Spinal cord (tissue), 10 donors: ENCODE measurements around the gene IL26. TPM values are rescaled to one million over a fixed set of nuclear protein-coding genes. Genes with fewer than 3 reads are reported as not detected.

Experiments used
- DNase-seq, 6 donors: peaks; one replicate each; pipeline versions ENCODE4 v3.0.0 to v3.0.0-alpha.2; 2013 to 2015; ENCODE audit warnings: low spot score in 6 of 6, low read depth in 4 of 6
- H3K27ac ChIP-seq: one replicate; pipeline ENCODE4 v1.5.1; 2013; ENCODE audit warnings: low read depth, low read length, control low read depth
- H3K27me3 ChIP-seq: one replicate; pipeline ENCODE4 v1.6.1; 2013; ENCODE audit warnings: low read length; ENCODE audit not compliant: control insufficient read depth, insufficient read depth
- H3K36me3 ChIP-seq: one replicate; pipeline ENCODE4 v1.6.1; 2013; ENCODE audit warnings: low read length; ENCODE audit not compliant: control insufficient read depth, insufficient read depth
- H3K4me1 ChIP-seq: one replicate; pipeline ENCODE4 v1.6.1; 2013; ENCODE audit warnings: low read length; ENCODE audit not compliant: control insufficient read depth, insufficient read depth
- H3K4me3 ChIP-seq: one replicate; pipeline ENCODE4 v1.5.1; 2013; ENCODE audit warnings: low read depth, low read length, control low read depth
- H3K9me3 ChIP-seq: one replicate; pipeline ENCODE4 v1.6.1; 2013; ENCODE audit warnings: low read length; ENCODE audit not compliant: control insufficient read depth, insufficient read depth
- WGBS: methylation state at CpG from one replicate; pipeline ENCODE4 v1.1.5; 2013; ENCODE audit warnings: missing lambda C conversion rate; ENCODE audit not compliant: insufficient coverage; 5-methylcytosine and 5-hydroxymethylcytosine counted together
- long read RNA-seq, 4 donors: transcript quantifications; one replicate each; lab custom pipeline, GENCODE V29; 2026
- polyA plus RNA-seq, 2 donors: library from polyadenylated mRNA; unstranded; fragments of 120-200 nt; gene quantifications; one replicate each; pipeline ENCODE4 v1.2.1, GENCODE V29; 2013; ENCODE audit not compliant: insufficient read length in 2 of 2
- total RNA-seq, 2 donors: library from RNA; depleted of rRNA in 1 of 2; stranded (reverse); fragments of 120-200 nt in 1 of 2; fragments of >200 nt in 1 of 2; gene quantifications; one replicate each; pipeline versions ENCODE4 v1.2.3 to v1.2.4, GENCODE V29; 2013 to 2014
- donor health status: healthy.

The IL26 gene
- total RNA-seq (under 1 TPM in 1 of 2 donors, not detected in 1; 0.11 TPM), polyA plus RNA-seq (not detected)
- long read RNA-seq, donor 1: 0 reads
- long read RNA-seq, donor 2: 0 reads
- long read RNA-seq, donor 3: 0 reads
- long read RNA-seq, donor 4: 0 reads

- Histone ChIP-seq H3K4me1 (no peaks in the 10 kb centered on the region), H3K27me3 (no peaks in the 10 kb centered on the region), H3K36me3 (no peaks in the 10 kb centered on the region), H3K4me3 (no peak within 1 kb of the TSS), H3K9me3 (no peaks in the 10 kb centered on the region), H3K27ac (no peak within 1 kb of the TSS)
- no peak for DNase-seq
- WGBS: 87% methylated on average over 3 of the region's 8 CpGs
Observed at GRCh38 chr12:68225576-68226476, at the start of gene IL26. Gene IL26 (minus strand): TSS chr12:68225810. CDS start chr12:68225756, 54 bp downstream.

DNA sequence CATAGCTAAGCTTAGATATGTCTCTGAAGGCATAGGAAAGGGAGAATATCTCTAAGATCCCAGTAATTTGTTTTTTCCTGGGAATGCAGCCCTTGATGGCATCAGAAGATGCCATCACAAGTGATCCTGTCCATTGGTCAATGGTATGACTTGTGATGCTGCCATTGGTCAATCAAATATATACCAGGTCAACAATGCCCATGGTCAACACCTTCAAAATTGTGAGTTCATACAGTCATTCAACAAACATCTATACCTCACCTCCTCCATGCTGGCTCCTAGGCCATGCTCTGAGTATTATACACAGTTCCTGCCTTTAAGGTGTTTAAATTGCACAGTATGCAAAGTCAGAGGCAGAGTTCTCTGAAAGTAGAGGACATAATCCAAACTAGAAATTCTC is 47.1 kb upstream of the IL26 start:
- Histone ChIP-seq H3K9me3 (no peaks in the 10 kb centered on the region), H3K27ac (no peak overlapping the region), H3K4me3 (no peak overlapping the region), H3K27me3 (no peaks in the 10 kb centered on the region), H3K4me1 (no peaks in the 10 kb centered on the region), H3K36me3 (no peaks in the 10 kb centered on the region)
- no peak for DNase-seq

DNA sequence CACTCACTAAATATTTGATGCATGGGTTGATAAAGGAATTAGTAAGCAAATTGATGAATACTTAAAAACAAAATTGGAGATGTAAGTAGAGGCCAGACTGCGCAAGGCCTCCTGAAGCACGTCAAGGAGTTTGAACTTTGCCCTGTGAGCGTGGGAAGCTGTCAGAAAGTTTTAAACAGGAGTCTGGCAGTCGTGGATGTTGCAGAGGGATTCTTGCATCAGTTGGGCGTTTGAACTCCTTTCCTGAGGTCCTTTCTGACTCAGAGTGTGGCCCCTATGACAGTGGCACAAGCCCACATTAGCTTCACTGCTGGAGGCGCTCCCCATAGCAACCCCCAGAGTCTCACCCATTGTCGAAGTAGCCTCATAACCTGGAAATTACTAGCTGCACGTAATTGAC is 45.7 kb upstream of the IL26 start:
- Histone ChIP-seq H3K4me3 (no peak overlapping the region), H3K36me3 (no peaks in the 10 kb centered on the region), H3K27ac (no peak overlapping the region), H3K4me1 (no peaks in the 10 kb centered on the region), H3K9me3 (no peaks in the 10 kb centered on the region), H3K27me3 (no peaks in the 10 kb centered on the region)
- WGBS: 56% methylated on average over 6 of the region's 8 CpGs
- no peak for DNase-seq

DNA sequence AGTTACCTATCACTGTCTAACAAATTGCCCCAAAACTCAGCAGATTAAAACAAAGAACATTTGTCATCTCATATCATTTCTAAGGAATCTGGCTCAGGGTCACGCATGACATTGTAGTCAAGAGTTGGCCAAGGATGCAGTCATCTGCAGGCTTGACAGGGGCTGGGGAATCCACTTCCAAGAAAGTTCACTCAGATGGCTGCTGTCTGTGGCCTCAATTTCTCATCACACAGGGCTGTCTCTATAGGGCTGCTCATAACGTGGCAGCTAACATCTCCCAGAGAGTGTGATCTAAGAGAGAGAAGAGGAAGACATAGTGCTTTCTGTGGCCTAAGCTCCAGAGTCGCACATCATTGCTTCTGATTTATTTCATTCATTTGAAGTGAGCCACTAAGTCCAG is 44.7 kb upstream of the IL26 start:
- Histone ChIP-seq H3K36me3 (no peaks in the 10 kb centered on the region), H3K9me3 (no peaks in the 10 kb centered on the region), H3K4me3 (no peak overlapping the region), H3K4me1 (no peaks in the 10 kb centered on the region), H3K27me3 (no peaks in the 10 kb centered on the region), H3K27ac (no peak overlapping the region)
- WGBS: 100% methylated on average over 1 of the region's 3 CpGs
- DNase-seq: no peak

GRCh38 chr12:68269779-68270178 is 44.2 kb upstream of the IL26 start:
- H3K4me1 ChIP-seq: no peaks in the 10 kb centered on the region
- no peak overlapping the region for H3K27ac ChIP-seq
- WGBS: 89% methylated on average over 2 of the region's 2 CpGs
- no peaks in the 10 kb centered on the region for H3K36me3 ChIP-seq
- no peak for DNase-seq
- no peaks in the 10 kb centered on the region for H3K9me3 ChIP-seq
- no peaks in the 10 kb centered on the region for H3K27me3 ChIP-seq
- no peak overlapping the region for H3K4me3 ChIP-seq

GRCh38 chr12:68268967-68269366 is 43.4 kb upstream of the IL26 start:
- H3K27ac ChIP-seq: no peak overlapping the region

GRCh38 chr12:68267892-68268396 is 42.3 kb upstream of the IL26 start:
- no peak overlapping the region for H3K27ac ChIP-seq
- DNase-seq: no peak
- 17% methylated on average over 1 of the region's 6 CpGs for WGBS
- H3K4me1 ChIP-seq: no peaks in the 10 kb centered on the region
- H3K9me3 ChIP-seq: no peaks in the 10 kb centered on the region
- H3K4me3 ChIP-seq: no peak overlapping the region
- H3K36me3 ChIP-seq: no peaks in the 10 kb centered on the region
- no peaks in the 10 kb centered on the region for H3K27me3 ChIP-seq

More at GRCh38 chr12:68268967-68269366, 43.4 kb upstream of the IL26 start:
- no peaks in the 10 kb centered on the region for H3K36me3 ChIP-seq
- peak in 1 of 6 donors; percentile 32 for DNase-seq
- H3K9me3 ChIP-seq: no peaks in the 10 kb centered on the region
- no peaks in the 10 kb centered on the region for H3K27me3 ChIP-seq
- H3K4me3 ChIP-seq: no peak overlapping the region
- H3K4me1 ChIP-seq: no peaks in the 10 kb centered on the region

GRCh38 chr12:68264857-68265256 is 39.2 kb upstream of the IL26 start:
- H3K27me3 ChIP-seq: no peaks in the 10 kb centered on the region
- H3K27ac ChIP-seq: no peak overlapping the region
- no peaks in the 10 kb centered on the region for H3K4me1 ChIP-seq
- no peaks in the 10 kb centered on the region for H3K9me3 ChIP-seq
- no peak overlapping the region for H3K4me3 ChIP-seq
- no peaks in the 10 kb centered on the region for H3K36me3 ChIP-seq
- no CpG with 5 or more reads among the region's 2 CpGs for WGBS
- DNase-seq: peak in 1 of 6 donors; percentile 32

DNA sequence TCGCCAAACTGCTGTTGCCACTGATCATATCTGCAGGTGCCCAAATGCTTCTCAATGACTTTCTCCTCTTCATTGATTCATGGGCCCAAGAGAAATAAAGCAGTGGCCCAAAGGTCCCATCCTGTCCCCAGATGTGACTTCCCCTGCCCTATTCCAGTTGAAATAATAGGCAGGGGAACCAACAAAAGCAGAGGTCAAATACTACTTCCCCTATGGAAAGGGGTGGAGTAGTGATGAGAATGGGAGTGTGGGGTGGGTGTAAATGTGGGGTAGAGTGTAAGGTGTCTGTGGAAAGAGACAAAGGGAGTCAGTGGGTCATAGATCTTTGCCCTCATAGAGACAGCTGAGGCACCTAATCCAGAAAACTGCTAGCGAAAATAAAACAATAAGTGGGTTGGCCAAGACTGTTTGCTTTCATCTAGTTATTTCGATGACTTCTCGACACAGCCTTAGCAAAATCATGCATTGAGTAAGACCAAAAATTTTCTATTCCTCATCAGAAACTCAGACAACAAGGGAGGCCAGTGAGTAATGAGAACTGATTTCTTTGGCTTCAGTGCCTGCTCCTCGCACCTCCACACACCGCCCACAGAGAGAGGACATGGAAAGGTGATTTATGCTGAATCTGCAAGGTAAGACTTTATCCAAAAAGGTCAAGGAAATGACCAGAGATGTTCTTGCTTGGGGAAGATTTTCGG is 38.7 kb upstream of the IL26 start:
- Histone ChIP-seq H3K9me3 (no peaks in the 10 kb centered on the region), H3K4me1 (no peaks in the 10 kb centered on the region), H3K27me3 (no peaks in the 10 kb centered on the region), H3K27ac (no peak overlapping the region), H3K4me3 (no peak overlapping the region), H3K36me3 (no peaks in the 10 kb centered on the region)
- DNase-seq: no peak
- WGBS: 100% methylated on average over 1 of the region's 7 CpGs
